Stomach (tissue), 4 donors: ENCODE measurements around the gene NDUFB5.

ENCODE experiments used
- CTCF ChIP-seq, 7 experiments: fragments of 450-650 bp in 4 of 7; fragments of 200-600 bp in 3 of 7; sonication (generic) in 3 of 7; IDR thresholded peaks; one replicate each; pipeline ENCODE4 v1.5.1; 2016 to 2019; ENCODE audit warnings: antibody characterized with exemption in 7 of 7, control low read depth in 2 of 7, mild to moderate bottlenecking in 1 of 7
- EP300 ChIP-seq: sonication (generic); formaldehyde crosslinking; IDR thresholded peaks from one replicate; pipeline ENCODE4 v1.6.1; 2017; ENCODE audit warnings: antibody characterized with exemption
- POLR2A ChIP-seq, 4 donors: fragments of 450-650 bp; IDR thresholded peaks; one replicate each; pipeline ENCODE4 v1.6.1; 2016; ENCODE audit warnings: antibody characterized with exemption in 4 of 4, control low read depth in 2 of 4, mild to moderate bottlenecking in 1 of 4, moderate library complexity in 1 of 4
- POLR2AphosphoS5 ChIP-seq, 3 donors: sonication (generic); formaldehyde crosslinking; IDR thresholded peaks; one replicate each; pipeline ENCODE4 v1.6.1; 2016; ENCODE audit warnings: antibody characterized with exemption in 3 of 3

- TF ChIP-seq POLR2A (IDR thresholded peaks at IDR 0.05) (no peak), CTCF (IDR thresholded peaks at IDR 0.05) (no peak), POLR2AphosphoS5 (IDR thresholded peaks at IDR 0.05) (peak in 1 of 3 donors; percentile 5), EP300 (no peak)
These were observed 48.0 kb downstream of the NDUFB5 start, which contains the start of gene USP13 for GRCh38 chr3:179652447-179653095.
